K562 (cell line): ENCODE measurements around the gene USP15. TPM values are rescaled to one million over a fixed set of nuclear protein-coding genes. Genes with fewer than 3 reads are reported as not detected.

Experiments
- CBX2 ChIP-seq: fragments of 200-600 bp; sonication (generic); IDR thresholded peaks from one replicate; pipeline ENCODE4 v1.6.1; 2012; ENCODE audit warnings: mild to moderate bottlenecking, low read length, inconsistent platforms; ENCODE audit not compliant: insufficient read depth, poor library complexity, severe bottlenecking
- E2F6 ChIP-seq, 2 experiments: IDR thresholded peaks; 2 replicates each; pipeline ENCODE4 v1.6.1; 2011; ENCODE audit warnings: borderline replicate concordance in 1 of 2, control low read depth in 1 of 2, low read depth in 1 of 2, low read length in 1 of 2, mild to moderate bottlenecking in 1 of 2, mixed read lengths in 1 of 2, moderate library complexity in 1 of 2; ENCODE audit not compliant: insufficient read depth in 1 of 2, insufficient read length in 1 of 2, poor library complexity in 1 of 2, severe bottlenecking in 1 of 2; ENCODE audit errors: extremely low read depth in 1 of 2
- MCM3 ChIP-seq: fragments of 450-650 bp; IDR thresholded peaks from 2 replicates; pipeline ENCODE4 v1.6.1; 2016
- NCOR1 ChIP-seq: fragments of 450-650 bp; IDR thresholded peaks from 2 replicates; pipeline ENCODE4 v1.6.1; 2016; ENCODE audit warnings: mild to moderate bottlenecking, moderate library complexity
- NKRF ChIP-seq: fragments of 450-650 bp; IDR thresholded peaks from 2 replicates; pipeline ENCODE4 v1.6.1; 2016; ENCODE audit warnings: borderline replicate concordance
- NR4A1 ChIP-seq, 2 experiments: fragments of 250-450 bp in 1 of 2; fragments of 450-650 bp in 1 of 2; sonication (Bioruptor Pico) in 1 of 2; IDR thresholded peaks; 2 replicates each; pipeline versions ENCODE4 v1.4.0 to v1.6.1; 2016 to 2020; ENCODE audit warnings: mild to moderate bottlenecking in 2 of 2, missing compliant biosample characterization in 1 of 2, missing genetic modification characterization in 1 of 2, moderate library complexity in 1 of 2
- RAD21 ChIP-seq, 2 experiments: fragments of 250-450 bp in 1 of 2; fragments of 450-650 bp in 1 of 2; sonication (Bioruptor Pico) in 1 of 2; formaldehyde crosslinking in 1 of 2; IDR thresholded peaks in 1 of 2; conservative IDR thresholded peaks in 1 of 2; 2 replicates each; pipeline versions ENCODE4 v1.4.0 to v1.8.0; 2020 to 2022; ENCODE audit warnings: mild to moderate bottlenecking in 2 of 2, moderate library complexity in 1 of 2
- SIX5 ChIP-seq, 2 experiments: IDR thresholded peaks; 2 replicates each; pipeline ENCODE4 v1.6.1; 2011; ENCODE audit warnings: low read length in 2 of 2, borderline replicate concordance in 1 of 2, low read depth in 1 of 2, mild to moderate bottlenecking in 1 of 2, moderate library complexity in 1 of 2; ENCODE audit not compliant: insufficient read depth in 1 of 2
- TGIF2 ChIP-seq: sonication (generic); formaldehyde crosslinking; IDR thresholded peaks from 2 replicates; pipeline ENCODE4 v1.8.1; 2022; ENCODE audit warnings: mild to moderate bottlenecking, missing genetic modification reagents, moderate library complexity
- ZBED1 ChIP-seq: IDR thresholded peaks from 2 replicates; pipeline ENCODE4 v1.6.1; 2014
- ZC3H8 ChIP-seq: fragments of 450-650 bp; IDR thresholded peaks from 2 replicates; pipeline ENCODE4 v1.6.1; 2017
- ZNF57 ChIP-seq: fragments of 450-650 bp; formaldehyde crosslinking; IDR thresholded peaks from 2 replicates; pipeline ENCODE4 v1.4.0; 2020; ENCODE audit warnings: mild to moderate bottlenecking, moderate library complexity
- ZNF592 ChIP-seq: fragments of 450-650 bp; IDR thresholded peaks from 2 replicates; pipeline ENCODE4 v1.6.1; 2017; ENCODE audit warnings: antibody characterized with exemption, mild to moderate bottlenecking
- ZNF699 ChIP-seq: fragments of 250-450 bp; sonication (Bioruptor Pico); IDR thresholded peaks from 2 replicates; pipeline ENCODE4 v1.8.0; 2021; ENCODE audit warnings: mild to moderate bottlenecking, moderate library complexity; ENCODE audit not compliant: insufficient replicate concordance
- polyA plus RNA-seq, 8 experiments: library from polyadenylated mRNA; depleted of rRNA in 4 of 8; stranded (reverse) in 5 of 8; unstranded in 3 of 8; fragments of >200 nt; fragmentation: Nextera tagmentation in 2 of 8; fragmentation: Illumina TruSeq in 1 of 8; extraction: Ambion mirVana in 2 of 8; extraction: Trizol in 1 of 8; gene quantifications; 2 replicates each; pipeline versions ENCODE4 v1.2.1 to v1.2.3, GENCODE V29; 2011 to 2014; ENCODE audit warnings: inconsistent platforms in 1 of 8, missing spikeins in 1 of 8
- total RNA-seq, 7 experiments: library from RNA; depleted of rRNA in 6 of 7; stranded (reverse); fragments of >200 nt in 6 of 7; fragmentation: Illumina TruSeq in 2 of 7; extraction: Trizol in 2 of 7; gene quantifications; 2 replicates each; pipeline versions ENCODE4 v1.2.1 to v1.2.3, GENCODE V29; 2011 to 2021; ENCODE audit warnings: low replicate concordance in 1 of 7
- TF ChIP-seq, protein P1 (sequence below): sonication (generic); formaldehyde crosslinking; IDR thresholded peaks from 2 replicates; pipeline ENCODE4 v1.8.0; 2022; ENCODE audit warnings: missing genetic modification reagents, mild to moderate bottlenecking, borderline replicate concordance

The USP15 gene
- total and polyA plus RNA-seq, 9 of the 15 experiments (the other 6 are each of a cell fraction or from before 2014, with no cell fraction given), result 140 to 272 (median 182) TPM

GRCh38 chr12:62259993-62260732 lies at the start of gene USP15 (continued):
- TF ChIP-seq NCOR1 (peak; percentile 51; the same call in 1 of the 2 replicates), MCM3 (no peak), ZNF699 (no peak), E2F6 (IDR thresholded peaks at IDR 0.05; ENCODE audit: borderline replicate concordance in 1 of 2, extremely low read depth in 1 of 2, insufficient read depth in 1 of 2, insufficient read length in 1 of 2, low read depth in 1 of 2, low read length in 1 of 2, poor library complexity in 1 of 2, severe bottlenecking in 1 of 2) (no peak), ZNF57 (CRISPR knock-in tag) (no peak), SIX5 (IDR thresholded peaks at IDR 0.05; ENCODE audit: borderline replicate concordance in 1 of 2, insufficient read depth in 1 of 2, low read depth in 1 of 2, low read length in 2 of 2) (peak; percentile 45 to 52; a peak in 3 of 4 replicates), ZNF592 (0 out of 2 replicates have a peak, but pooled peaks have one; percentile 30), CBX2 (no peak), ZC3H8 (no peak), RAD21 (CRISPR knock-in tag; conservative IDR thresholded peaks at IDR 0.05 in 1 of 2, IDR thresholded peaks at IDR 0.05 in 1 of 2) (peak in 1 of 2 experiments; percentile 50; a peak in 2 of 4 replicates), TGIF2 (peak; percentile 87; the same call in 1 of the 2 replicates), NR4A1 (CRISPR knock-in tag; IDR thresholded peaks at IDR 0.05) (no peak), NR4A1 (tag; IDR thresholded peaks at IDR 0.05) (peak; percentile 44; the same call in 1 of the 2 replicates), ZBED1 (no peak), NKRF (no peak)
- TF ChIP-seq, protein P1, sequence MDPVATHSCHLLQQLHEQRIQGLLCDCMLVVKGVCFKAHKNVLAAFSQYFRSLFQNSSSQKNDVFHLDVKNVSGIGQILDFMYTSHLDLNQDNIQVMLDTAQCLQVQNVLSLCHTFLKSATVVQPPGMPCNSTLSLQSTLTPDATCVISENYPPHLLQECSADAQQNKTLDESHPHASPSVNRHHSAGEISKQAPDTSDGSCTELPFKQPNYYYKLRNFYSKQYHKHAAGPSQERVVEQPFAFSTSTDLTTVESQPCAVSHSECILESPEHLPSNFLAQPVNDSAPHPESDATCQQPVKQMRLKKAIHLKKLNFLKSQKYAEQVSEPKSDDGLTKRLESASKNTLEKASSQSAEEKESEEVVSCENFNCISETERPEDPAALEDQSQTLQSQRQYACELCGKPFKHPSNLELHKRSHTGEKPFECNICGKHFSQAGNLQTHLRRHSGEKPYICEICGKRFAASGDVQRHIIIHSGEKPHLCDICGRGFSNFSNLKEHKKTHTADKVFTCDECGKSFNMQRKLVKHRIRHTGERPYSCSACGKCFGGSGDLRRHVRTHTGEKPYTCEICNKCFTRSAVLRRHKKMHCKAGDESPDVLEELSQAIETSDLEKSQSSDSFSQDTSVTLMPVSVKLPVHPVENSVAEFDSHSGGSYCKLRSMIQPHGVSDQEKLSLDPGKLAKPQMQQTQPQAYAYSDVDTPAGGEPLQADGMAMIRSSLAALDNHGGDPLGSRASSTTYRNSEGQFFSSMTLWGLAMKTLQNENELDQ, result no peak
